ENCODE data around the gene BBIP1. TPM values are rescaled to one million over a fixed set of nuclear protein-coding genes. Genes with fewer than 3 reads are reported as not detected.

Gene BBIP1
- total RNA-seq, 1 donor from 2014 or later = 32.4 TPM

- TF ChIP-seq, protein P1, sequence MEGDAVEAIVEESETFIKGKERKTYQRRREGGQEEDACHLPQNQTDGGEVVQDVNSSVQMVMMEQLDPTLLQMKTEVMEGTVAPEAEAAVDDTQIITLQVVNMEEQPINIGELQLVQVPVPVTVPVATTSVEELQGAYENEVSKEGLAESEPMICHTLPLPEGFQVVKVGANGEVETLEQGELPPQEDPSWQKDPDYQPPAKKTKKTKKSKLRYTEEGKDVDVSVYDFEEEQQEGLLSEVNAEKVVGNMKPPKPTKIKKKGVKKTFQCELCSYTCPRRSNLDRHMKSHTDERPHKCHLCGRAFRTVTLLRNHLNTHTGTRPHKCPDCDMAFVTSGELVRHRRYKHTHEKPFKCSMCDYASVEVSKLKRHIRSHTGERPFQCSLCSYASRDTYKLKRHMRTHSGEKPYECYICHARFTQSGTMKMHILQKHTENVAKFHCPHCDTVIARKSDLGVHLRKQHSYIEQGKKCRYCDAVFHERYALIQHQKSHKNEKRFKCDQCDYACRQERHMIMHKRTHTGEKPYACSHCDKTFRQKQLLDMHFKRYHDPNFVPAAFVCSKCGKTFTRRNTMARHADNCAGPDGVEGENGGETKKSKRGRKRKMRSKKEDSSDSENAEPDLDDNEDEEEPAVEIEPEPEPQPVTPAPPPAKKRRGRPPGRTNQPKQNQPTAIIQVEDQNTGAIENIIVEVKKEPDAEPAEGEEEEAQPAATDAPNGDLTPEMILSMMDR (IDR thresholded peaks at IDR 0.05) = no peak
- H3K4me1 ChIP-seq = peaks cover 35% of the 10 kb centered on the region
- H3K27ac ChIP-seq = peak overlapping the region; percentile 97
- DNase-seq (no peak), ATAC-seq (no peak)
- H3K4me3 ChIP-seq = peak overlapping the region; percentile 82
- no peaks in the 10 kb centered on the region for H3K9me3 ChIP-seq
- peaks cover 19% of the 10 kb centered on the region for H3K36me3 ChIP-seq
- intact Hi-C loops (cut with DNase I) = no loop called here
- no peaks in the 10 kb centered on the region for H3K27me3 ChIP-seq (ENCODE audit: low read depth)
These were observed 45.7 kb downstream of the BBIP1 start for GRCh38 chr10:110872984-110873923.

- H3K36me3 ChIP-seq = peaks cover 12% of the 10 kb centered on the region
- no peaks in the 10 kb centered on the region for H3K9me3 ChIP-seq
- ATAC-seq (peak; percentile 87 to 90), DNase-seq (peak; percentile 86)
- H3K4me3 ChIP-seq = peak overlapping the region; percentile 82
- peak overlapping the region; percentile 97 for H3K27ac ChIP-seq
- intact Hi-C loops (cut with DNase I) = no loop called here
- no peaks in the 10 kb centered on the region for H3K27me3 ChIP-seq (ENCODE audit: low read depth)
- H3K4me1 ChIP-seq = peaks cover 41% of the 10 kb centered on the region
- TF ChIP-seq, protein P1 (IDR thresholded peaks at IDR 0.05) = peak; percentile 12
These were observed 46.6 kb downstream of the BBIP1 start for GRCh38 chr10:110872145-110872983.

DNA sequence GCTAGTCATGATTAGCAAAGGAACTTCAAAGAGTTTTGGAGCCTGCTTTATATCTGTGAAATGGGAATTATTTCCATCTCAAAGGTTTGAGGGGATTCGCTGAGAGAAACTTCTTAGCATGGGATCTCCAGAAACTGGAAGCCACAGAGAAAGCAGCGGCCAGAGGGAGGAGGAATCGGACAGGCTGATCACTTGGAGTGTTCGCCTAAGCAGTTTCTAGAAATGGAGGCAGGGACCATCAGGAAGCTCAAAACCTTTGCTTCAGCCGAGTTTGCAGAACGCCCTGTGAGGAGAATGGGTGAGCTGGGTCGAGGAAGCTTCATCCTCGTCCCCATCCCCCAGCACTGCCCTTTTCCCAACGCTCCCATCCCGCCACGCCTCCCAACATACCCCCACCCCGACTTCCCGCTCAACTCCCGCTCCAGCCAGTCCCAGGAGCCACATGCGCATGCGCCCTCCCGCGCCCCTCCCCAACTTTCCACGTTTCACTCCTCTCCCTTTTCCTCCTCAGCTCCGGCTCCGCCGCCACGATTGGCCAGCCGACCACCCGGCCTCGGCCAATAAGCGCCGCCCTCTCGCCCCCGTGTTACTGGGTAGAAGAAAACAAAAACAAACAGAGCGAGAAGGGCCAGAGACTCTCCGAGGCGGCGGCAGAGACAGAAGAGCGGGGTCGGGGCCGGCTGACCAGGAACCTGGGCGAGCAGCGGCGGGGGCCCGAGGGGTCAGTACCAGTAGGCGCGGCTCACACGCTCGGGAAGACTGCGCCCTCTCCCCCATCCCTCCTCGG lies 47.5 kb downstream of the BBIP1 start, which contains the start of gene PDCD4:
PDCD4 (plus strand) TSS at position 631 of the 787 bp plus-strand sequence. CDS start 4,100 bp downstream, outside the sequence.
- TF ChIP-seq, protein P1 (IDR thresholded peaks at IDR 0.05) = no peak
- H3K27ac ChIP-seq = peak within 1 kb of the TSS; percentile 97
- H3K36me3 ChIP-seq = peaks cover 4% of the 10 kb centered on the region
- H3K27me3 ChIP-seq (ENCODE audit: low read depth) = no peaks in the 10 kb centered on the region
- ATAC-seq (peak; percentile 97), DNase-seq (peak; percentile 99)
- peak within 1 kb of the TSS; percentile 82 for H3K4me3 ChIP-seq
- H3K4me1 ChIP-seq = peaks cover 42% of the 10 kb centered on the region
- no peaks in the 10 kb centered on the region for H3K9me3 ChIP-seq
- intact Hi-C loops (cut with DNase I) = no loop called here

GRCh38 chr10:110870823-110871297 lies 48.1 kb downstream of the BBIP1 start:
- intact Hi-C loops (cut with DNase I) = no loop called here
- DNase-seq (no peak), ATAC-seq (no peak)
- no peaks in the 10 kb centered on the region for H3K36me3 ChIP-seq
- peak overlapping the region; percentile 97 for H3K27ac ChIP-seq
- TF ChIP-seq, protein P1 (IDR thresholded peaks at IDR 0.05) = no peak
- H3K9me3 ChIP-seq = no peaks in the 10 kb centered on the region
- H3K4me1 ChIP-seq = peaks cover 46% of the 10 kb centered on the region
- peak overlapping the region; percentile 82 for H3K4me3 ChIP-seq
- H3K27me3 ChIP-seq (ENCODE audit: low read depth) = no peaks in the 10 kb centered on the region
